Measurements from ENCODE around the gene MIXL1. TPM values are rescaled to one million over a fixed set of nuclear protein-coding genes. Genes with fewer than 3 reads are reported as not detected.

Gene MIXL1
- total RNA-seq, 1 experiment from 2014 or later: not detected

GRCh38 chr1:226185141-226186036 is 38.1 kb upstream of the MIXL1 start:
- Histone ChIP-seq H3K9me3 (no peaks in the 10 kb centered on the region), H3K36me3 (ENCODE audit: control insufficient read depth, insufficient read depth, low read length) (no peaks in the 10 kb centered on the region), H3K4me1 (peaks cover 16% of the 10 kb centered on the region), H3K27me3 (replicated peaks; ENCODE audit: control insufficient read depth, insufficient read depth, low read length) (no peaks in the 10 kb centered on the region), H3K4me3 (ENCODE audit: low read depth, low read length) (peak overlapping the region; percentile 96)
- Mint-ChIP-seq H3K4me1 (ENCODE audit: low read depth, unreplicated experiment) (peaks cover 4% of the 10 kb centered on the region), H3K4me3 (ENCODE audit: unreplicated experiment) (peak overlapping the region; percentile 92), H3K36me3 (ENCODE audit: insufficient read depth, unreplicated experiment) (peaks cover 31% of the 10 kb centered on the region), H3K27ac (ENCODE audit: unreplicated experiment) (peak overlapping the region; percentile 85), H3K9me3 (ENCODE audit: unreplicated experiment) (no peaks in the 10 kb centered on the region), H3K27me3 (ENCODE audit: insufficient read depth, unreplicated experiment) (no peaks in the 10 kb centered on the region)
- DNase-seq: no peak
- ChIA-PET POLR2A (no interaction called here), CTCF (interaction anchor here (0.7 to 0.8 kb wide), 3 partner anchors 12 to 60 kb away, joined by 3 to 4 read pairs (median 4); no protein-coding TSS in a partner anchor)
- no peak for TF ChIP-seq CTCF (IDR thresholded peaks at IDR 0.05; ENCODE audit: insufficient read depth in 1 of 2, low read depth in 1 of 2, low read length in 1 of 2, severe bottlenecking in 1 of 2, unreplicated experiment in 1 of 2)
- BruUV-seq (replicated peaks): TSS peak; percentile 60
- intact Hi-C loops (cut with micrococcal nuclease; ENCODE audit: unreplicated experiment): loop anchor here (2.0 to 10.0 kb wide), 2 partner anchors 61 to 121 kb away; partner anchors contain the start of gene H3-3A

- H3K27me3 Mint-ChIP-seq (ENCODE audit: insufficient read depth, unreplicated experiment): no peaks in the 10 kb centered on the region
- DNase-seq: peak; percentile 89 to 91
Observed at GRCh38 chr1:226186124-226187018, 37.1 kb upstream of the MIXL1 start, which contains the start of gene ACBD3. TSS of gene ACBD3 (minus strand) at chr1:226186741. CDS start at chr1:226186675, 66 bp downstream.

More at GRCh38 chr1:226186124-226187018, 37.1 kb upstream of the MIXL1 start, which contains the start of gene ACBD3:
- no TSS peak for BruUV-seq (replicated peaks)
- H3K36me3 Mint-ChIP-seq (ENCODE audit: insufficient read depth, unreplicated experiment): peaks cover 31% of the 10 kb centered on the region
- H3K27ac Mint-ChIP-seq (ENCODE audit: unreplicated experiment): peak within 1 kb of the TSS; percentile 85
- no peaks in the 10 kb centered on the region for H3K9me3 Mint-ChIP-seq (ENCODE audit: unreplicated experiment)
- intact Hi-C loops (cut with micrococcal nuclease; ENCODE audit: unreplicated experiment): loop anchor here (2.0 to 10.0 kb wide), 2 partner anchors 62 to 122 kb away; partner anchors contain the start of gene H3-3A
- no peak for TF ChIP-seq CTCF (IDR thresholded peaks at IDR 0.05; ENCODE audit: insufficient read depth in 1 of 2, low read depth in 1 of 2, low read length in 1 of 2, severe bottlenecking in 1 of 2, unreplicated experiment in 1 of 2)
- no peaks in the 10 kb centered on the region for H3K9me3 ChIP-seq
- H3K27me3 ChIP-seq (replicated peaks; ENCODE audit: control insufficient read depth, insufficient read depth, low read length): no peaks in the 10 kb centered on the region
- H3K36me3 ChIP-seq (ENCODE audit: control insufficient read depth, insufficient read depth, low read length): no peaks in the 10 kb centered on the region
- peaks cover 4% of the 10 kb centered on the region for H3K4me1 Mint-ChIP-seq (ENCODE audit: low read depth, unreplicated experiment)
- ChIA-PET CTCF (interaction anchor here (0.7 to 0.8 kb wide), 3 partner anchors 11 to 61 kb away, joined by 3 to 4 read pairs (median 4); no protein-coding TSS in a partner anchor), POLR2A (no interaction called here)
- H3K4me1 ChIP-seq: peaks cover 16% of the 10 kb centered on the region
- peak within 1 kb of the TSS; percentile 96 for H3K4me3 ChIP-seq (ENCODE audit: low read depth, low read length)
- H3K4me3 Mint-ChIP-seq (ENCODE audit: unreplicated experiment): peak within 1 kb of the TSS; percentile 92
